ES-I3 (cell line): ENCODE data around the gene LCN2.
A peak's percentile ranks its signal among the peaks of the same experiment; 100 is the strongest.
"Not testable (repeated sequence)": the region's sequence is repeated elsewhere in the genome, so short reads cannot be mapped to it uniquely, and the experiment has no call there.

Source experiments
- H3K36me3 ChIP-seq: 2 replicates; pipeline ENCODE4 v1.6.1; 2013; ENCODE audit warnings: mild to moderate bottlenecking, low read length, control low read depth, moderate library complexity; ENCODE audit not compliant: insufficient read depth
- H3K4me1 ChIP-seq: 2 replicates; pipeline ENCODE4 v1.6.1; 2013; ENCODE audit warnings: mild to moderate bottlenecking, control low read depth, low read length; ENCODE audit not compliant: insufficient read depth
- H3K9ac ChIP-seq: 2 replicates; pipeline ENCODE4 v1.6.1; 2013; ENCODE audit warnings: low read depth, mild to moderate bottlenecking, low read length, moderate library complexity
- H3K9me3 ChIP-seq: 2 replicates; pipeline ENCODE4 v1.6.1; 2013; ENCODE audit warnings: mild to moderate bottlenecking, low read length, moderate library complexity; ENCODE audit not compliant: control insufficient read depth, insufficient read depth

LCN2 gene

DNA sequence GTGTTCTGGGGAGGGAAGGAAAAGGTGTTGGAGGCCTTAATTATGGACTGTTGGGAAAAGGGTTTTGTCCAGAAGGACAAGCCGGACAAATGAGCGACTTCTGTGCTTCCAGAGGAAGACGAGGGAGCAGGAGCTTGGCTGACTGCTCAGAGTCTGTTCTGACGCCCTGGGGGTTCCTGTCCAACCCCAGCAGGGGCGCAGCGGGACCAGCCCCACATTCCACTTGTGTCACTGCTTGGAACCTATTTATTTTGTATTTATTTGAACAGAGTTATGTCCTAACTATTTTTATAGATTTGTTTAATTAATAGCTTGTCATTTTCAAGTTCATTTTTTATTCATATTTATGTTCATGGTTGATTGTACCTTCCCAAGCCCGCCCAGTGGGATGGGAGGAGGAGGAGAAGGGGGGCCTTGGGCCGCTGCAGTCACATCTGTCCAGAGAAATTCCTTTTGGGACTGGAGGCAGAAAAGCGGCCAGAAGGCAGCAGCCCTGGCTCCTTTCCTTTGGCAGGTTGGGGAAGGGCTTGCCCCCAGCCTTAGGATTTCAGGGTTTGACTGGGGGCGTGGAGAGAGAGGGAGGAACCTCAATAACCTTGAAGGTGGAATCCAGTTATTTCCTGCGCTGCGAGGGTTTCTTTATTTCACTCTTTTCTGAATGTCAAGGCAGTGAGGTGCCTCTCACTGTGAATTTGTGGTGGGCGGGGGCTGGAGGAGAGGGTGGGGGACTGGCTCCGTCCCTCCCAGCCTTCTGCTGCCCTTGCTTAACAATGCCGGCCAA is 40.8 kb upstream of the LCN2 start:
- Histone ChIP-seq H3K9me3 (no peaks in the 10 kb centered on the region), H3K36me3 (peaks cover 23% of the 10 kb centered on the region), H3K9ac (no peak overlapping the region), H3K4me1 (no peaks in the 10 kb centered on the region; the same call in 1 of the 2 replicates)

DNA sequence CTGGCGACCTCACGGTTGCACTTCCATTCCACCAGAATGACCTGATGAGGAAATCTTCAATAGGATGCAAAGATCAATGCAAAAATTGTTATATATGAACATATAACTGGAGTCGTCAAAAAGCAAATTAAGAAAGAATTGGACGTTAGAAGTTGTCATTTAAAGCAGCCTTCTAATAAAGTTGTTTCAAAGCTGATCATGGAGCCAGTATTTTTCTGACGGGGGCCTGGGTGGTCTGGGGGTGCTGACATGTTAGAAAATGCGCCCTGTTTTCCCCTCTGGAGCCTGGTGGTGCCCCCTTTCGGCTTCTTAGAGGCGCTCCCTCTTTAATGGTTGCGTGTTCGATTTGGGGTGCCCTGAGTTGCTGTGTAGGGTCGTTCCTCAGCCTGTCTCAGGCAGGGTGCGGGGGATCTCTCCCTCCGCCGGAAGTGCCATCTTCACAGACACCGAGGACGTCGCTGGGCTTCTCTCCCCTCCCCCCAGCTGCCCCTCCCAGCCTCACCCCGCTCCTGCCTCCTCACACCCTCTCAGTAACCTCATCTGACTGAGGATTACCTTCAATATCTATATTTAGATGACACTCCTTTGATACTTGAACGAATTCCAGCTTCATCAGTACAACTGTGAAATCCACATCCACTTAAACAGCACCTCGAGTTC is 40.1 kb upstream of the LCN2 start:
- Histone ChIP-seq H3K4me1 (no peaks in the 10 kb centered on the region; the same call in 1 of the 2 replicates), H3K36me3 (peaks cover 18% of the 10 kb centered on the region), H3K9ac (no peak overlapping the region), H3K9me3 (no peaks in the 10 kb centered on the region)

DNA sequence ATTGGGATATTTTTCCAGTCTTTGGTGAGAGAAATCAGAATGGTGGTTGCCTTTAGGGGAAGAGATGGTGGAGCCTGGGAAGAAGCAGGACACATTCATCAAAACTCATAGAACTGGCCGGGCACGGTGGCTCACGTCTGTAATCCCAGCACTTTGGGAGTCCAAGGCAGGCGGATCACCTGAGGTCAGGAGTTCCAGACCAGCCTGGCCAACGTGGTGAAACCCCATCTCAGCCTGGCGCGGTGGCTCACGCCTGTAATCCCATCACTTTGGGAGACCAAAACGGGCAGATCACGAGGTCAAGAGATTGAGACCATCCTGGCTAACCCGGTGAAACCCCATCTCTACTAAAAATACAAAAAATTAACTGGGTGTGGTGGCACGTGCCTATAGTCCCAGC is 37.5 kb upstream of the LCN2 start:
- H3K9me3 ChIP-seq, H3K4me1 ChIP-seq, H3K9ac ChIP-seq: not testable (repeated sequence)
- peaks cover 10% of the 10 kb centered on the region; the same call in 1 of the 2 replicates for H3K36me3 ChIP-seq

DNA sequence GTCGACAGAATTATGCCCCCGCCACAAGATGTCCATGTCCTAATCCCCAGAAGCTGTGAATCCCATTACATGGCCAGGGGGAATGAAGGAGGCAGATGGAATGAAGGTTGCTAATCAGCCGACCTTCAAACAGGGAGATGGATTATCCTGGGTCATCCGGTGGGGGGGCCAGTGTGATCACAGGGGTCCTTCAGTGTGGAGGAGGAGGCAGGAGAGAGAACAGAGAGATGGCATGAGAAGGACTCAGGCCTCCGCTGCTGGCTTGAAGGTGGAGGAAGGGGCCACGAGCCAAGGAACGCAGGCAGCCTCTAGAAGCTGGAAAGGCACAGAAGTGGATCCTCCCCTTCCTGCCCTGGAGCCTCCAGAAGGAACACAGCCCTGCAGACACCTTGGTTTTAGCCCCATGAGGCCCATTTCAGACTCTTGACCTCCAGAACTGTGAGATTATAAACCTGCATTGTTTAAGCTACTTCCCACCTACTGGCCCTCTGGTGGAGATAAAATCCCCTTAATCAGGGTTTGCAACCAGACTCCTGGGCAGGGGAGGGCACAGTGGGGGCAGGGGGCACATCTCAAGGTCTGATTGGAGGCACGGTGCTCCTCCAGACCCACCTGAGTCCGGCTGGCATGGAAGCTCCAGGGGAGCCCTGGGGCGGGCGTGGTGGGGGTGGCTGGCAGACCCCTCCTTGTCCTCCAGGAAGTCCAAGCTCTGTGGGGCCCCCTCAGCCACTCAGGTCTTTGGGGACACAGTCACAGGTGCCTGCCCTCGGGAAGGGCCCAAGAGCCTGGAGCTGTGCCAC is 35.5 kb upstream of the LCN2 start:
- H3K9me3 ChIP-seq, result no peaks in the 10 kb centered on the region
- H3K9ac ChIP-seq, result no peak overlapping the region
- H3K36me3 ChIP-seq, result no peaks in the 10 kb centered on the region
- H3K4me1 ChIP-seq, result peaks cover 6% of the 10 kb centered on the region; the same call in 1 of the 2 replicates

DNA sequence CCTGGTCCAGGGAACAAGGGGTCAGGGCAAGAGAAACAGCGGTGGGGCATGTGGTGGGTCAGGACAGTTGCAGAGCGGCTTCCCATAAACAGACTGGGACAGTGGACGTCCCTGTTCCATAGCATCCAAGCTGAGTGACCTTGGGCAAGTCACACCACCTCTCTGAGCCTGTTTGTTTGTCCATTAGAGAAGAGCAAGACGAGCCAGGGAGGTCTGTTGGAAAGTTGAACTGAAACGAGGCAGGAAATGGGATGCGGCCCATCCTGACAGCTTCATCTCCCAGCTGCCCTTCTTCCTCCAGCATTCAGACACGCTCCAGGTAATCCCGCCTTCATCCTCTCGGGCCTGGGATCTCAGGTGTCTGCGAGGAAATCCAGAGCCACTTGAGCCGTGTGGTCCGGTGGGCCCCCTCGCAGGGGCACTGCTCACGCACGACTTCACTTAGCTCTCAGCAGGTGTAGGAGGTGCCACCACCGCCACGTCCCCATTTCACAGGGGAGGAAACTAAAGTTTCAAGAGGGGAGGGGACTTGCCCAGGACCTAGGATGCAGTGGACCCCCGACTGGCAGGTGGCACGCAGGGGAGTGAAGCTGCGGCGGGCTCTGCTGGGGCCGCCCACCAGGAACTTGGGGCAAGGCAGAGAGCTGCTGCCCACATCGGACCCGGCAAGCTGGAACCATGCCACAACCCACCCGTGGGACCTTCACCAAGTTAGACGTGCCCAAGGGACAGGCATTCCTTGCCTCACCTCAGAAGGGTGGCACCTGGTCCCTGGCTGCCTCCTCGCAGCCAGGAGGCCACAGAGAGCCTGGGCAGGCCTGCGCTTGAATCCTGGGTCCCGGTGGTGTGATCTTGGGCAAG is 34.7 kb upstream of the LCN2 start:
- Histone ChIP-seq H3K4me1 (peaks cover 6% of the 10 kb centered on the region; the same call in 1 of the 2 replicates), H3K36me3 (no peaks in the 10 kb centered on the region), H3K9me3 (no peaks in the 10 kb centered on the region)

DNA sequence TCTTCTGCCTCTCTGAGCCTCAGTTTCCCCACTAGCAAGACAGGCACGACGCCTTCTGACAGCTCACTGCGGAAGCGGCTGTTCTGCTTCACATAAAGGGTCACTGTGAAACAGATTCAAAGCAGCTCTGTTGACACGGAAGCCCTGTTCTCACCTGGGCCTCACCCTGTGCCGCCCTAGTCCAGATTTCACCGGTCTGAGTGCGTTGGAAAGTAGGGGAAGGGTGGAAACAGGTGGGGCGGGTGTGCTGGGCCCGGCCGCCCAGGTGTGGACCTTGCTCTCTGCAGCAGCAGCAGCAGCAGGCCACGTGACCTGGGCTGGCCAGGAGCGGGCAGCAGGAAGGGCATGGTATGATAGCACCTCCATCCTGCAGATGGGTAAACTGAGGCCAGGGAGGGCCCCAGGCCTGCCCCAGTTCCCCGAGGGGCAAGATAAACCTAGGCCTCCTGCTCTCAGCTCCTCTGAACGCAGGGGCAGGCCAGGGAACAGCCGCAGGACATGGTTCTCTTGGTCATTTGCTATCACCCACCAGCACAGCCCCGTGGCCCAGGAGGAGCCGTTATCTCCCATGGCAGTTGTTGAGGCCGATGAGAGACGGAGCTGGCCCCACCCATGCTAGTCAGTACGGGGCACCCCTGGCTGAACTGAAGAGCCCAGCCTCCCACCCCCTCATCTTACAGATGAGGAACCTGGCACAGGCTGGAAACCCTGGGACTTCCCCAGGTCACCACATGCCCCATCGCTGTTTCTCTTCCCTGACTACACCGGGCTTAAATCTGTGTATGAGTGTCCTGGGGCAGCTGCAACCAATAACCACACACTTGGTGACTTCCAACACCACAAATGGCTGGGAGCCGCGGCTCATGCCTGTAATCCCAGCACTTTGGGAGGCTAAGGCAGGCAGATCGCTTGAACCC is 33.8 kb upstream of the LCN2 start:
- Histone ChIP-seq H3K9ac (no peak overlapping the region), H3K9me3 (no peaks in the 10 kb centered on the region), H3K36me3 (no peaks in the 10 kb centered on the region), H3K4me1 (peaks cover 6% of the 10 kb centered on the region; the same call in 1 of the 2 replicates)

More for the DNA sequence above, 34.7 kb upstream of the LCN2 start:
- no peak overlapping the region for H3K9ac ChIP-seq

DNA sequence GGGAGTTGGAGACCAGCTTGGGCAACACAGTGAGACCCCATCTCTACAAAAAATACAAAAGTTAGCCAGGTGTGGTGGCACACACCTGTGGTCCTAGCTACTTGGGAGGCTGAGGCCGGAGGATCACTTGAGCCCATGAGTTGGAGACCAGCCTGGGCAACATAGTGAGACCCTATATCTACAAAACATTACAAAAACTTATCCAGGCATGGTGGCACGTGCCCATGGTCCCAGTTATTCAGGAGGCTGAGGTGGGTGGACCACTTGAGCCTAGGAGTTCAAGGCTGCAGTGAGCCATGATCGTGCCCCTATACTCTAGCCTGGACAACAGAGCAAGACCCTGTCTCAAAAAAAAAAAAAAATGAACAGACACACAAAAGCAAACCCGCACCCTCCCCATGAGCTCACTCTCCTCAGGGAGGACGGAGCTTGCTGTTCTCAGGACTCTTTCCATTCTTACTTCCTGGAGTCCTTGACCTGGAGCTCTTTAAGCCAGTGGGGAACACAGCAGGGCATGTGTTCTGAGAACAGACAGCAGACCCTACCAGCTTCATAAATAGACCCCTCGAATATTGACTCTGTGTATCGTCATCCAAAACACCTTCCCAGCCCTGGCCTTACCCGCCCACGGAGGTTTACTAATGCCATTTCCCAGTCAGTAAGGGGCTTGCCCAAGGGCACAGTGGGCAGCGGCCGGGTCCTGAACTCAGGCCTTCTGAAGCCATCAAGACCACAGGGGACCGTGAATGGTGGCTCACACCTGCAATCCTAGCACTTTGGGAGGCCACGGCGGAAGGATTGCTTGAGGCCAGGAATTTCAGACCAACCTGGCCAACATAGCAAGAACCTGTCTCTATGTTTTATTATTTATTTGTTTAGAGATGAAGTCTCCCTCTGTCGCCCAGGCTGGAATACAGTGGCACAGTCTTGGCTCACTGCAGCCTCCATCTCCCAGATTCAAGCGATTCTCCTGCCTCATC is 32.9 kb upstream of the LCN2 start:
- H3K4me1 ChIP-seq, result peaks cover 6% of the 10 kb centered on the region; the same call in 1 of the 2 replicates
- no peak overlapping the region for H3K9ac ChIP-seq
- no peaks in the 10 kb centered on the region for H3K36me3 ChIP-seq
- no peaks in the 10 kb centered on the region for H3K9me3 ChIP-seq

DNA sequence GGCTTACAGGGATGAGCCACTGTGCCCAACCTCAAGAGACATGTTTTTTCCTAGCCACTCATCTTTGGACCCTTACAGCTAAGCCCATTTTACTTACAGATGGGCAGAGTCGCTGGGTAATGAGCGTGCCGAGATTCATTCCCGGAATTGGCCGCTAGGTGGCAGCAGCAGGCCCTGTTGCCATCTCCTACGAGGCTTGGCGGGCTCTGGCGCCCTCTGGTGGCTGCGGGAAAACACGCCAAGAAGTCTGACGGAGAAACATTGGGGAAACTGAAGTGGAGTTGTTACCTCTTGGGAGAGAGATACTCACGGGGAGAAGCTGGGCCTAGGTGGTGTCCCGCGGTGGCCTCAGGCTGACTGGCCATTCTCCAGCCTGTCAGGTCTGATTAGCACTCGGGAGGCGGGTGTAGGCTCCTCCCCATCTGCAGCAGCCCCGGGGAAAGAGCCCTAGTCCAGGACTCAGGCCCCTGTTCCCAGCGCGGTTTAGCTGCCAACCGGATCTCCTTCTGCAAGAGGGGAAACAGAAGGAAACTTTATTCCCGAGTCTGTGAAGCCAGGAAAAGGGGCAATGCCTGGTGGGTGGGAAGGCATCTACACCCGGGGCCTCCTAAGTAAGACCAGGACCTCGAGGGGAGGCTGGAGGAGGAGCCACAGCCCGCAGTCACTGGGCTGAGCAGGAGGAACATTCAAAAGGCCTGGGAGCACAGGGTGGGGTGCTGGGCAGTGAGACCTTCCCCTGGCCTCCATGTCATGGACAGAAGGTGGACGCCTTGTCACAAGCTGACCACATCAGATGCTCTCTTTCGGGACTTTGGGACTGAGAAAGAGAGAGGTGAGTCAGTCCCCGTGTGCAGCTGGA is 31.4 kb upstream of the LCN2 start:
- Histone ChIP-seq H3K4me1 (peaks cover 6% of the 10 kb centered on the region; the same call in 1 of the 2 replicates), H3K36me3 (no peaks in the 10 kb centered on the region), H3K9me3 (no peaks in the 10 kb centered on the region), H3K9ac (peak overlapping the region; percentile 14; the same call in 1 of the 2 replicates)

DNA sequence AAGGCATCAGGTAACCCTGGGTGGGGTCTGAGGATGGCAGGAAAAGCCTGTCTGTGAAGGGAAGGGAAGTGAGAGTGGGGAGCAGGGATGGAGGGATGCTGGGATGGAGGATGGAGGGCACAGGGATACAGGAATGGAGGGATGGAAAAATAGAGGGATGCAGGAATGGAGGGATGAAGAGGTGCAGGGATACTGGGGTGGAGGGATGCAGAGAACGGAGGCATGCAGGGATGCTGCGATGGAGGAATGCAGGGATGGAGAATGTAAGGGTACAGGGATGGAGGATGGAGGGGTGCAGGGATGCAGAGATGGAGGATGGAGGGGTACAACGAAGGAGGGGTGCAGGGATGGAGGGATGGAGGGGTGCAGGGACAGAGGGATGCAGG is 30.8 kb upstream of the LCN2 start:
- H3K4me1 ChIP-seq, result peaks cover 6% of the 10 kb centered on the region; the same call in 1 of the 2 replicates
- H3K9ac ChIP-seq, result 0 out of 2 replicates have a peak overlapping the region, but pooled peaks have one; percentile 14
- no peaks in the 10 kb centered on the region for H3K36me3 ChIP-seq
- H3K9me3 ChIP-seq, result no peaks in the 10 kb centered on the region

DNA sequence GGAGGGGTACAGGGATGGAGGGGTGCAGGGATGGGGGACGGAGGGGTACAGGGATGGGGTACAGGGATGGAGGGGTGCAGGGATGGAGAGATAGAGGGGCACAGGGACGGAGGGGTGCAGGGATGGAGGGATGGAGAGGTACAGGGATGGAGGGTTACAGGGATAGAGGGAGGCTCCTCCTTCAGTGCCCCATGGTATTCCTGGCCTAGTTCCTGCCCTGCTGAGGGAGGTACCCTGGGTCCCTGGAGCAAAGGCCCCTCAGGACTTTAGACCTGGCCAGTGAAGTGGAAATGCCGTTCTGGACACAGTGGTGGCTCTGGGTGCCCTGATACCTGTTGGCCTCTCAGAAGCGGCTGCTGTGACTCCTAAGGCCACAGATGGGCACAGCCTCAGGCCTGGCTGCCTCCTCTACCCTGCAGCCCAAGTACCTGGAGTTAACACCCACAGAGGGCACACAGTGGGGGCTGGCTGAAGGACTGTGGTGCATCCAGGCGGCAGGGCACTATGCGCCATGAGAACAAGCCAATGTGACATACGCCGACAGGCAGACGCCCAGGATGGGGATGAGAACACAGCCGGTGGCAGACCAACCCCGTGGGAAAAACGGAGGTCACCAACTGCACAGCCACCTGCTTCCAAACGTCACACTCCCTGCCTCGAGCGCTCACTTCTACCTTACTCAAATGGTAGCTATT is 30.1 kb upstream of the LCN2 start:
- no peak overlapping the region for H3K9ac ChIP-seq
- H3K4me1 ChIP-seq, result peaks cover 6% of the 10 kb centered on the region; the same call in 1 of the 2 replicates
- no peaks in the 10 kb centered on the region for H3K36me3 ChIP-seq
- H3K9me3 ChIP-seq, result no peaks in the 10 kb centered on the region
